GM10266 (cell line): ENCODE measurements around the gene ZCCHC7.

Experiments
- DNase-seq: peaks from one replicate; pipeline ENCODE4 v3.0.0; 2012; ENCODE audit errors: extremely low spot score
- CTCF ChIP-seq: IDR thresholded peaks from 2 replicates; pipeline ENCODE4 v1.5.1; 2012; ENCODE audit warnings: mild to moderate bottlenecking, low read depth; ENCODE audit not compliant: control insufficient read depth, insufficient read depth; ENCODE audit errors: missing control alignments

The ZCCHC7 gene

DNA sequence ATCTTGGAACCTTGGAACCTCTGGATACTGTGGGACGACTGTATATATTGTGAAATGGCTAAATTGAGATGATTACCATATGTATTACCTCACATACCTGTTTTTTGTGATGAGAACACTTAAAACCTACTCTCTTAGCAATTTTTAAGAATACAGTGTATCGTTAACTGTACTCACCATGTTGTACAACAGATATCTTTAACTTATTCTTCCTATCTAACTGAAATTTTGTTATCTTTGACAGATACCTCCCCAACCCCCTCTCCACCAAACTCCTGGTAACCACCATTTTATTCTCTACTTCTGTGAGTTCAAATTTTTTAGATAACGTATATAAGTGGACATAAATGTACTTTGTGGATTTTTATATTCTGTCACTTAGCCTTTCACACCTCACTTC lies 126.5 kb downstream of the ZCCHC7 start:
- no peak for TF ChIP-seq CTCF
- no peak for DNase-seq

DNA sequence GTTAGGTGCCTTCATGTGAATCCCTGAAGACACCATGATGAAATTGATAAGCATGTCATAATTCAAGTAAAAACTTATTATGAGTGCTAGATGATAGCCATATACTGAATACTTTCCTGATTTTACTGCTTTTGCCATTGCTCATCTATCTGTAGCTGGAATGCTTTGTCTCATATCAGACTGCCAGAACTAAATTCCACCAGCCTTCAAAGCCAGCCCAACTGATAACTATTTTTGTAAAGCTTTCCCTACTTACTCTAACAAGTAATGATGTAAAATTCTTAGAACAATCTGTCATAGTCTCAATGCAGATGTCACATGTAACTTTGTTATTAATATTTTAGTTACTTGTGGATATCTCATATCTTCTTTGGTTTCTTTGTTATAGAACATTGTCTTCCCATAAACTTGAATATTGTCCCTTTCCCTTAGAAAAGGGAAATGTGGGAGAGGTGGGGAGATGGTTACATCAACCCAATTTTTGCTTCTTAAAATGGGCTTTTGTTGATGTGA lies 128.3 kb downstream of the ZCCHC7 start:
- no peak for DNase-seq
- TF ChIP-seq CTCF, result no peak

GRCh38 chr9:37251452-37251851 lies 131.1 kb downstream of the ZCCHC7 start:
- no peak for TF ChIP-seq CTCF
- DNase-seq, result no peak

- DNase-seq, result no peak
- no peak for TF ChIP-seq CTCF
Observed at GRCh38 chr9:37253377-37253937, 133.1 kb downstream of the ZCCHC7 start.

GRCh38 chr9:37255187-37255586 lies 134.8 kb downstream of the ZCCHC7 start:
- no peak for TF ChIP-seq CTCF
- DNase-seq, result no peak

GRCh38 chr9:37255944-37256862 lies 135.8 kb downstream of the ZCCHC7 start:
- no peak for TF ChIP-seq CTCF
- no peak for DNase-seq

DNA sequence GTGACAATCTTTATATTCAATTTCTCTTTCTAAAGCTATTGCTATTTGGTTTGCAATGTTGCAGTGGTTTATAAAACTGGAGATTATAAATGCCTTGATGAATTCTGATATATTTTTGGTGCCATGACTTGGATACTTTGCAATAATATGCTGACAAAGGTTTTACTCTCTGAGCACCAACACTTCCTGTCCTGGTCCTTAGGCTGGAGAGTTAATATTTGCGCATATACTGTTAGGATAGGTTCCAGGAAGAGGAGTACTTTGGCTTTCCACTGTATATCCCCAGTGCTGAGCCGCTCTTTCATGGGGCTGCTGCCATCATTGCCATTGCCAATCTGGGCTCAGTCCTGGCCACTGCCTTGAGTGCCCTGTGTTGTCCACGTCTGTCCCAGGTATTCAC lies 139.6 kb downstream of the ZCCHC7 start:
- TF ChIP-seq CTCF, result no peak
- DNase-seq, result no peak
